NCI-H2227 (cell line): ENCODE measurements around the gene ZFP14.
"Not testable (repeated sequence)": the region's sequence is repeated elsewhere in the genome, so short reads cannot be mapped to it uniquely, and the experiment has no call there.

Source experiments
- DNase-seq: peaks from one replicate; lab custom pipeline; 2025; ENCODE audit not compliant: unreplicated experiment; lab: John Stamatoyannopoulos, UW

ZFP14 gene

DNA sequence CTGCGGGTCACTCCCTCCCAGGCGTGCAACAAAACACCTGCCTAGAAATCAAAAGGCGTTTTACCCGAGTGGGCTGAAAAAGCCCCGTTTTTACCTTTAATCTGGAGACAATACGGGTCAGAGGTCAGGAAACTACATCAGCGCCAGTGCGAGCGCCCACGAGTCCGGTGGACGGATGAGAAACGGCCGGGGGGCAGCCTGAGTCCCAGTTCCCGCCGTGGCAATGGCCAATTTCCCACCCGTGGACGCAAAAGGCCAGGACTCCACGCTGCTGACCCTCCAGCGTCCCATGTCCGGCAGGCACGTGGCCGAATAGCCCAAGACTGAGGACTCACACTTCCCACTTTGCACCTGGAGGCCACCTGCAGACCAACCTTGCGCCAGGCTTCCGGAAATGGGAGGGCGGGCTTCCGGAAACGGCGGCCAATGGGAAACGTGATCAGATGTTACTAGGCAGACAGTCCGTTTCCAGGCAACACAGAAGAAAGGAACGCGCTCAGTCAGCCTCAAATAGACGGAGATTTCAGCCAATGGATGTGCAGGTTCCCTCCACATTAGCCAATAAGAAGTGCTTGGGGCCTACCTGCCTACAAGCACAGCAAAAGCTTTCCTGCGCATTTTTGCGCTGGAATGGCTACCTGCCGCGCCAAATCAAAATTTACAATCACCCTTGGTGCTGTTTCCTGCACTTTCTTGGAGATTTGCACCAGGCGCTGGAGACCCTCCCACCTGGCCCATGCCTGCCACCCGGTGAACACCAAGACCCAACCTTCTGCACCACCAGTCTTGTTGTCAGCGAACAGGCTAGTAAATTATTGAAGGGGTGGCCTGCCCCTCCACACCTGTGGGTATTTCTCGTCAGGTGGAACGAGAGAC, 47.4 kb downstream of the ZFP14 start:
- DNase-seq = peak; percentile 99

DNA sequence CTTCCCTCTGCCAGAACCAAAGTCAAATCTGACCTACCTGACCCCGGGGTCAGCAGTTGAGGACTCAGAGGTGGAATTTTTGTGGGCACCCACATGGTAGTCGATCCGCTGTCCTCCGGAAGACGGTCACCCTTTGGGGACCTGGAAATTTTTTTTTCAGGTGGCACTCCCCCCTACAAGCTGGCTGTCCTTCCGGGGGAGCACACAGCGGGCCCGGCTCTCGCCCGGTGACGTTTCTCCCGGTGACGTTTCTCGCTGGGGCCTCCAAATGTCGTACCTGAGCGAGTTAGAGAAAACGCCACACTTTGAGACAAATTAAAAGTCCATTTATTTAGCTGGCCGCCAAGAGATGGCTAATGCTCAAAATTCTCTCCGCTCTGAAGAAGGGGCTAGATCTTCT, 48.8 kb downstream of the ZFP14 start:
- no peak for DNase-seq

DNA sequence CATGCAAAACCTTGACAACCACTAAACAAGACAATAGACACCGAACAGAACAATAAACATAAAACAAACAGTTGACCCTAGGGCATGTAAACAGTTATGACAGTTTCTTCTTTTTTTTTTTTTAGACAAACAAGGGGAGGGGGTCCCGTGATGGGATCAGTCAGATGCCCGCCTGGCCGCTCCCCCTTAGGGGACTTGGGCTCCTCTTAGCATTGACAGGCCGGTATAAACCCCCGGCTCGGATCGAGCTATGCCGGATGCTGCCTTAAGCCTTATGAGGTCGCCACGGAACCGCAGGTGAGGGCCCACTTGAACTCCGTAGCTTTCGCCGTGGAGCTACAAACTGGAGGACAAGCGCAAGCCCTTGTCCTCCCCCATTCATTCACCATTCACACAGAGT, 49.5 kb downstream of the ZFP14 start:
- not testable (repeated sequence) for DNase-seq

DNA sequence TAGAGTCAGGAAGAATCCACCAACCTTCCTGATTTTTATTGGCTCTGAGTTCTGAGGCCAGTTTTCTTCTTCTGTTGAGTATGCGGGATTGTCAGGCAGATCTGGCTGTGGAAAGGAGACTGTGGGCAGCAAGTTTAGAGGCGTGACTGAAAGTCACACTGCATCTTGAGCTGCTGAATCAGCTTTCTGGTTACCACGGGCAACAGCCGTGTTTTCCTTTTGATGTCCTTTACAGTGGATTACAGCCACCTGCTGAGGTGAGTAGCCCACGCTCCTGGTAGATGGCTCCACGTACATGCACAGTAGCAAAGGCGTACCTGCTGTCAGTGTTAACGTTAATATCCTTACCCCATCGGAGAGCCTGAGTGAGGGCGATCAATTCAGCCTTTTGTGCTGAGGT, 52.4 kb downstream of the ZFP14 start:
- DNase-seq = not testable (repeated sequence)

DNA sequence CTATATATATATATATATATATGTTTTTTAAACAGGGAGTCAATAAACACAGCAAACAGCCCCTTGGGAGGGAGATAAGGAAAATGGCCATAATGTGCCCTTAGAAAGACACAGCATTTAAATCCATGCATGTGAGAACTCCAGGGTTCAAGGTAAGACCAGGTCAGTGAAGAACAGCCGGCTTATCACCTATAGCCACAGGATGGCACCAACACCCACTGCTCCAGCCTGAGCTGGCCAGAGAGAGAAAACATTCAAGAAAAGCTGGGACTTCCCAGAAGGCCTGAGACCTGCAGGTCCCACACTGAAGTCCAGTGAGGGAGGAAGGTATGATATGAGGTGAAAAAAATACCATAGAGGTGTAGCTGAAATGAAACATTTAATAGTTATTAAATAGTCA, 63.8 kb downstream of the ZFP14 start:
- not testable (repeated sequence) for DNase-seq

DNA sequence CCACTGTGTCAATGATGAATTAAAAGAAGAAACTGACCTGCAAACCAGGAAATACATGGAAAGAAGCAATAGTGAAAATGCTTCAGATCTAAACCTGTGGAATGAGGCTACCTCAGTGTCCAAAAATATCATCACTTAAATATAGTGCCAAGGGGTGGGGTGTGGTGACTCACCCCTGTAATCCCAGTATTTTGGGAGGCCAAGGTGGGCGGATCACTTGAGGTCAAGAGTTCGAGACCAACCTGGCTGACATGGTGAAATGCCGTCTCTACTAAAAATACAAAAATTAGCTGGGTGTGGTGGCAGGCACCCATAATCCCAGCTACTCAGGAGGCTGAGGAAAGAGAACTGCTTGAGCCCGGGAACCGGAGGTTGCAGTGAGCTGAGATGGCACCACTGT, 64.9 kb downstream of the ZFP14 start:
- not testable (repeated sequence) for DNase-seq

DNA sequence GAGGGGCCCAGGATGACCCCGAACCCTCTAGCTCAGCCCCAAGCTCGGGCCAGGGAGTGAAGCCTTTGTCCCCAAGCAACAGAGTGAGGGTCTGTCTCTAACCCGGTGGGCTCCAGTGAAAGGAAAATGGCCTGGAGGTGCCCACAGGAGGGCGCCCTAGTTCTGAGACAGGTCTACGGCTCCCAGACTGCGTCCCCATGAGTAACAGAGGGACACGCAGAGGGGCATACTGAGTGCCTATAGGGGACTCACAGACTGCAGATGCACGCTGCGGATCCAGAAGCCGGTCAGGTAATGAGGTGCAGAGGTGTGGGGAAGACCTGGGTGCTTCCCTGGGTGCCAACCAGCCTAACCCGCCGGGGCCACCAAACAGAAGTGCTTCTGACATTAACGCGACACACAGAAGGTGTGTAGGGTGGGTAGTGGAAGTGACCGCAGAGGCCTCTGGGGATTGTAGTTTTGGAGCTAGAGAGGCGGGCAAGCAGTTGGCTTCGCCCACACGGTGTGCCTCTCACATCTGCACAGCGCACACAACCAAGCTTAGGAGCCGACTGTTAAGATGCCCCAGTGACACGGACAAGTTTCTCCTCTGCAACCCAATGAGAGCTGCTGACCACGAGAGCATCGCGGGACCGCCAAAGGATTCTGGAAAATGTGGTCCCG, 67.8 kb downstream of the ZFP14 start:
- DNase-seq = not testable (repeated sequence)

DNA sequence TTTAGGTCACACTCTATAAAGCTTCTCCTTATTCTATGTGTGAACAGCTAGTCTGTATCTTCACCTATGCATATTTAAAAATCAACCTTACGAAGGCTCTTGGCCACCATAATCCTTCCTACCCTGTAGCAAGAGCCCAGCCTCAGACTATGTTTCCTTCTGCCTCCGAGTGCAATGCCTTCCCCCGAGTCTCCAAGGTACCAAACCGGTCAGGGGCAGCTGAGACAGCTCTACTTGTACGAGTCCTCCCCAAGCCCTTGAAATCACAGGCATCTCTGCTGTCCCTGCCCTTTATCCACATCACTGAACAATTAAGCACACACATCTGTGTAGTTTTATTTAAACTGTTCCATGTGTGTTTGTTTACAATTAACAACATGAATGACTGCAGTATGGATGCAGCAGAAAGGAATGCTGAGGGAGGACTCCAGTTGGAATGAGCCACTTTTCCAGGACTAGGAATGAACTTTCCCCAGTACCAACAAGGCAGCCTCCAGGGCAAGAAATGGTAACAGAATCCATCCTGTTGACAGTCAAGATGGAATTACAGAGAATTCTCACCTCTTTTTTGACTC, 68.5 kb downstream of the ZFP14 start:
- DNase-seq = not testable (repeated sequence)

DNA sequence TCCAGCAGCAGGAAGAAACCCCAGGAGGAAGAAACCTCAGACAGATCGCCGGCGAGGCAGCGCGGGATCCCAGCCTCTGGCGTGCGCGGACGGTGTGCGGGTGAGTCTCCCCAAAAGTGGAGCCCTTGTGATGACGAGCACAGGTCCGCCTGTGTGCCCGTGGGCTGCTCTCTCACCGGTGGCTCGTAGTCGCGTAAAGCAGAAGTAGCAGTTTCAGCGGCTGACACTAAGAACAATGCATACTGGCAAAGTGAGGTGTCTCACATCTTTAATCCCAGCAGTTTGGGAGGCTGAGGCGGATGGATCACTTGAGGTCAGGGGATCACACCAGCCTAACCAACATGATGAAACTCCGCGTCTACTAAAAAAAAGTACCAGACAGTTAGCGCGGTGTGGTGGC, 69.2 kb downstream of the ZFP14 start:
- not testable (repeated sequence) for DNase-seq

DNA sequence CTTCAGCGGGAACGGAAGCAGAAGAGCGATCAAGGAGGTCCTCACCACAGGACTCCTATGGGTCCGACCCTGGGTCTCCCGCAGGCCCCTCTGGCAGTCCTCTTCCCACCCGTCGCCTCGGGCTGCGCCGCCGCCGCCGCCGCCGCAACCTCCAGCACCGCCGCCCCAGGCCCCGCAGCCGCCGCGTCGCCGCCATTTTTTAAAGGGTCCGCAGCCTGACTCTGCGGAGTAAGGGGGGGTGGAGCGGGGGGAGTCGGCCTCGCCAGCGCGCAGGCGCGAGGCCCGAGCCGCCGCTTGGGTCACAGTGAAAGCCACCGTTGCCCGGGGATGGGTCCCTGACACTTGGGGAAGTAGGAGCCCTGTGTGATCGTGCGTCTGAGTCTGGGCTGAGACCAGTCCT, 69.7 kb downstream of the ZFP14 start:
- not testable (repeated sequence) for DNase-seq

DNA sequence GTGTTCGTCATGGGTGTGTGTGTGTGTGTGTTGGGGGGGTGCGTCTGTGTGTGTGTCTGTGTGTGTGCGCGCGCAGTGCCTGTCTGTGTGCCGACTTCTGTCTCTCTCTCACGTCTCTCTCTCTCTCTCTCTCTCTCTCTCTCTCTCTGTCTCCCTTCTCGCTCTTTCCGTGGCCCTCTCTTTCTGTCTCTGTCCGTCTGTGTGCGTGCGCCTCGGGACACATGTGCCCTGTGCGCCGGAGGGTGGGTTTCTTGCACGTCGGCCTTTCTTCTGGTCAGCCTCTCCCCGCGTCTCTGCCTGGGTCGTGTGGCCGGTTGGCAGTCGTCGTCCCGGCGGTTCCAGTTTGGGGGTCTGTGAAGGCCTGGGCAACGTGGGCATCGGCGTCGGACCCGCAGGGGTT, 86.7 kb downstream of the ZFP14 start:
- not testable (repeated sequence) for DNase-seq
